Osteocyte (in vitro differentiated cells): ENCODE results near the gene SBF2. TPM values are rescaled to one million over a fixed set of nuclear protein-coding genes. Genes with fewer than 3 reads are reported as not detected.

Experiments used
- DNase-seq: peaks from one replicate; pipeline ENCODE4 v3.0.0; 2021; ENCODE audit warnings: mixed read lengths; ENCODE audit not compliant: unreplicated experiment; ENCODE audit errors: extremely low spot score
- H3K27ac Mint-ChIP-seq: one replicate; pipeline ENCODE4 v1.8.0; 2021; ENCODE audit warnings: mild to moderate bottlenecking, mixed read lengths; ENCODE audit not compliant: unreplicated experiment
- H3K27me3 Mint-ChIP-seq: one replicate; pipeline ENCODE4 v1.8.0; 2021; ENCODE audit warnings: mixed read lengths; ENCODE audit not compliant: unreplicated experiment
- H3K36me3 Mint-ChIP-seq: one replicate; pipeline ENCODE4 v1.8.0; 2021; ENCODE audit warnings: mixed read lengths; ENCODE audit not compliant: unreplicated experiment
- H3K4me1 Mint-ChIP-seq: one replicate; pipeline ENCODE4 v1.8.0; 2021; ENCODE audit warnings: mixed read lengths; ENCODE audit not compliant: unreplicated experiment
- H3K4me3 Mint-ChIP-seq: one replicate; pipeline ENCODE4 v1.8.0; 2021; ENCODE audit warnings: mild to moderate bottlenecking, moderate library complexity, mixed read lengths; ENCODE audit not compliant: unreplicated experiment
- H3K9me3 Mint-ChIP-seq: one replicate; pipeline ENCODE4 v1.8.0; 2021; ENCODE audit warnings: mixed read lengths; ENCODE audit not compliant: unreplicated experiment
- CTCF ChIP-seq: fragments of 200-600 bp; sonication (generic); IDR thresholded peaks from 2 replicates; pipeline ENCODE4 v1.5.0; 2021; ENCODE audit warnings: antibody characterized with exemption, mild to moderate bottlenecking, moderate library complexity
- total RNA-seq: library from RNA; stranded (reverse); gene quantifications from 2 replicates; pipeline ENCODE4 v1.2.1, GENCODE V29; 2021

SBF2 gene
- total RNA-seq, 1 donor from 2014 or later: 65.2 TPM

GRCh38 chr11:9774591-9775397 lies 519.2 kb downstream of the SBF2 start:
- TF ChIP-seq CTCF: no peak
- H3K4me3 Mint-ChIP-seq: no peak overlapping the region
- H3K36me3 Mint-ChIP-seq: peaks cover 25% of the 10 kb centered on the region

GRCh38 chr11:9774109-9774508 lies 519.9 kb downstream of the SBF2 start:
- no peaks in the 10 kb centered on the region for H3K9me3 Mint-ChIP-seq
- H3K4me1 Mint-ChIP-seq: peaks cover 39% of the 10 kb centered on the region
- no peaks in the 10 kb centered on the region for H3K27me3 Mint-ChIP-seq
- peak overlapping the region; percentile 86 for H3K27ac Mint-ChIP-seq
- H3K4me3 Mint-ChIP-seq: no peak overlapping the region
- DNase-seq: no peak
- H3K36me3 Mint-ChIP-seq: peaks cover 20% of the 10 kb centered on the region
- no peak for TF ChIP-seq CTCF

More at GRCh38 chr11:9774591-9775397, 519.2 kb downstream of the SBF2 start:
- peaks cover 39% of the 10 kb centered on the region for H3K4me1 Mint-ChIP-seq
- no peaks in the 10 kb centered on the region for H3K27me3 Mint-ChIP-seq
- no peak for DNase-seq
- peak overlapping the region; percentile 86 for H3K27ac Mint-ChIP-seq
- H3K9me3 Mint-ChIP-seq: no peaks in the 10 kb centered on the region

DNA sequence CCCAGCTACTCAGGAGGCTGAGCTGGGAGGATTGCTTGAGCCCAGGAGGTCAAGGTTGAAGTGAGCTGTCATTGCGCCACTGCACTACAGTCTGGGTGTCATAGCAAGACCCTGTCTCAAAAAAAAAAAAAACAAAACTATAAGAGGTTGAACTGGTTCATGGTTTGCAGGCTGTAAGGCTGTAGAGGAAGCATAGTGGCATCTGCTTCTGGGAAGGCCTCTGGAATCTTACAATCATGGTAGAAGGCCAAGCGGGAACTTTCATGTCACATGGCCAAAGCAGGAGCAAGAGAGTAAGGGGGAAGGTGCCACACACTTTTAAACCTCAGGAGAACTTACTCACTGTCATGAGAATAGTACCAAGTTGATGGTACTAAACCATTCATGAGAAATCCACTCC lies 520.5 kb downstream of the SBF2 start:
- no peaks in the 10 kb centered on the region for H3K27me3 Mint-ChIP-seq
- H3K27ac Mint-ChIP-seq: no peak overlapping the region
- H3K36me3 Mint-ChIP-seq: peaks cover 20% of the 10 kb centered on the region
- no peak overlapping the region for H3K4me3 Mint-ChIP-seq
- no peaks in the 10 kb centered on the region for H3K9me3 Mint-ChIP-seq
- peaks cover 42% of the 10 kb centered on the region for H3K4me1 Mint-ChIP-seq
- DNase-seq: no peak
- TF ChIP-seq CTCF: no peak

- H3K9me3 Mint-ChIP-seq: no peaks in the 10 kb centered on the region
- no peak for TF ChIP-seq CTCF
- no peak for DNase-seq
- H3K4me1 Mint-ChIP-seq: peaks cover 40% of the 10 kb centered on the region
- H3K36me3 Mint-ChIP-seq: peaks cover 11% of the 10 kb centered on the region
- H3K27me3 Mint-ChIP-seq: no peaks in the 10 kb centered on the region
- no peak overlapping the region for H3K4me3 Mint-ChIP-seq
- H3K27ac Mint-ChIP-seq: no peak overlapping the region
Observed at GRCh38 chr11:9772218-9772617, 521.8 kb downstream of the SBF2 start.

DNA sequence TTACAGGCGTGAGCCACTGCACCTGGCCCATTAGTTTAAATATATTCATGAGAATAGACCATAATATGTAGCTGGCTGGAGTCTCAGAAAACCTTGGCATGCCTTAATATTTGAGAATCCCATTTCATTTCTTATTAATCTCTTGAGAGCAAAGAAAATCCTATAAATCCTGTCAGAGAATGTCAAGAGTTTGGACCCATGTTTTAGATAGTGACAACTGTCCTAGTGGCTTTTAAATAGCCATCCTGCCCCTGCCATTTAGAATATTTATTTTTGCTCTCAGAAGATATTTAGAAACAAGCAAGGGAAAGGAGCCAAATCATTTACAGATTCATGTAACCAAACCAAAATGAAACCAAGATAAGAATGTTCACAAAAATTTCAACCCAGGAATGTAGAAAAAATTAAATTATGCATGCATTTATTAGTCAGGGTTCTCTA lies 522.9 kb downstream of the SBF2 start:
- no peak for DNase-seq
- Mint-ChIP-seq H3K4me1 (peaks cover 50% of the 10 kb centered on the region), H3K27me3 (no peaks in the 10 kb centered on the region), H3K4me3 (no peak overlapping the region), H3K27ac (no peak overlapping the region), H3K36me3 (peaks cover 3% of the 10 kb centered on the region), H3K9me3 (no peaks in the 10 kb centered on the region)
- TF ChIP-seq CTCF: no peak
